Stimulated activated CD8-positive, alpha-beta memory T cell treated with anti-CD3 and anti-CD28 coated beads, Interleukin-7, amount 100 ng/mL, for 1 hour (primary cell): ENCODE data around the gene NT5C3A.

Experiments
- DNase-seq, 2 donors: peaks; one replicate each; pipeline ENCODE4 v3.0.0-alpha.2; 2020; ENCODE audit warnings: low read depth in 2 of 2

NT5C3A gene

GRCh38 chr7:33075818-33076518 lies 13.4 kb upstream of the NT5C3A start:
- DNase-seq: no peak

GRCh38 chr7:33073243-33073642 lies 10.7 kb upstream of the NT5C3A start:
- no peak for DNase-seq

- DNase-seq: no peak
These were observed 9.9 kb upstream of the NT5C3A start for GRCh38 chr7:33072471-33072870.

GRCh38 chr7:33070831-33071230 lies 8.3 kb upstream of the NT5C3A start:
- no peak for DNase-seq

GRCh38 chr7:33070277-33070676 lies 7.7 kb upstream of the NT5C3A start:
- no peak for DNase-seq

- DNase-seq: no peak
These were observed 5.3 kb upstream of the NT5C3A start for GRCh38 chr7:33067921-33068320.

GRCh38 chr7:33066771-33067170 lies 4.2 kb upstream of the NT5C3A start:
- DNase-seq: no peak

- no peak for DNase-seq
These were observed 3.4 kb upstream of the NT5C3A start for GRCh38 chr7:33065981-33066380.

- DNase-seq: peak; percentile 84 to 85
These were observed 337 bp upstream of the NT5C3A start for GRCh38 chr7:33062782-33063443.

GRCh38 chr7:33061282-33061937 lies 1.2 kb downstream of the NT5C3A start:
- DNase-seq: no peak

GRCh38 chr7:33059635-33060034 lies 2.9 kb downstream of the NT5C3A start:
- no peak for DNase-seq

- DNase-seq: no peak
These were observed 7.4 kb downstream of the NT5C3A start for GRCh38 chr7:33055158-33055557.

- no peak for DNase-seq
These were observed 8.2 kb downstream of the NT5C3A start for GRCh38 chr7:33054261-33054964.

- DNase-seq: no peak
These were observed 8.9 kb downstream of the NT5C3A start for GRCh38 chr7:33053721-33054120.

- DNase-seq: no peak
These were observed 11.8 kb downstream of the NT5C3A start for GRCh38 chr7:33050535-33051318.

- DNase-seq: no peak
These were observed 13.9 kb downstream of the NT5C3A start for GRCh38 chr7:33048704-33049103.

- no peak for DNase-seq
These were observed 14.3 kb downstream of the NT5C3A start for GRCh38 chr7:33048257-33048656.

GRCh38 chr7:33044986-33045385 lies 17.6 kb downstream of the NT5C3A start:
- no peak for DNase-seq

- no peak for DNase-seq
These were observed 18.2 kb downstream of the NT5C3A start for GRCh38 chr7:33044401-33044718.

GRCh38 chr7:33043501-33044400 lies 18.8 kb downstream of the NT5C3A start:
- DNase-seq: no peak
